Myocyte (in vitro differentiated cells): ENCODE data around the gene NID2. TPM values are rescaled to one million over a fixed set of nuclear protein-coding genes. Genes with fewer than 3 reads are reported as not detected.
A peak's percentile ranks its signal among the peaks of the same experiment; 100 is the strongest.

Experiments
- DNase-seq: peaks from one replicate; pipeline ENCODE4 v3.0.0-alpha.2; 2012; ENCODE audit warnings: low read depth
- total RNA-seq: library from RNA; depleted of rRNA; stranded (reverse); fragments of >200 nt; gene quantifications from 2 replicates; pipeline ENCODE4 v1.2.3, GENCODE V29; 2014

Gene NID2
- total RNA-seq, 1 donor from 2014 or later = 29.7 TPM

DNA sequence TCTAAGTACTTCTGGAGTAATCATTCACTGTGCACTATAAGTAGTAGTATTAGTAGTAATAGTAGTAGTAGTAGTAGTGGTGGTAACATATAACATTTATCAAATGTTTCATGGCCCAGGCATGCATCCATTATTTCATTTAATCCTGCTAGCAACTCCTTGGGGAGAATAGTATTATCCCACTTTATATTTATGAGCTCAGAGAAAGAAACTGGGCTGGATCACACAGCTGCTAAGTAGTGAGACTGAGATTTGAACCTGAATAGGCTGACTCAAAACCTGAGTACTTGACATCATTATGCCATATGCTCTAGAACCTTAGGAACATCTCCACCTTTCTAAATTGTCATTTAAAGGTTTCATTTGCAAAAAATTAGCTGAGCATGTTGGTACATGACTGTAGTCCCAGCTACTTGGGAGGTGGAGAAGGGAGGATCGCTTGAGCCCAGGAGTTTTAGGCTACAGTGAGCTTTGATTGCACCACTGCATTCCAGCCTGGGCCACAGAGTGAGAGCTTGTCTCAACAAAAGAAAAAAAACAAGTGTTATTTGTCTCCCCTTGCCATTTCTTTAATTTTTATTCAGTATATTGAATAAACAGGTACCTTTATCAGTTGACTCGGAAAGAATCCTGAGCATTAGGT, 11.4 kb upstream of the NID2 start:
- DNase-seq = peak; percentile 56

DNA sequence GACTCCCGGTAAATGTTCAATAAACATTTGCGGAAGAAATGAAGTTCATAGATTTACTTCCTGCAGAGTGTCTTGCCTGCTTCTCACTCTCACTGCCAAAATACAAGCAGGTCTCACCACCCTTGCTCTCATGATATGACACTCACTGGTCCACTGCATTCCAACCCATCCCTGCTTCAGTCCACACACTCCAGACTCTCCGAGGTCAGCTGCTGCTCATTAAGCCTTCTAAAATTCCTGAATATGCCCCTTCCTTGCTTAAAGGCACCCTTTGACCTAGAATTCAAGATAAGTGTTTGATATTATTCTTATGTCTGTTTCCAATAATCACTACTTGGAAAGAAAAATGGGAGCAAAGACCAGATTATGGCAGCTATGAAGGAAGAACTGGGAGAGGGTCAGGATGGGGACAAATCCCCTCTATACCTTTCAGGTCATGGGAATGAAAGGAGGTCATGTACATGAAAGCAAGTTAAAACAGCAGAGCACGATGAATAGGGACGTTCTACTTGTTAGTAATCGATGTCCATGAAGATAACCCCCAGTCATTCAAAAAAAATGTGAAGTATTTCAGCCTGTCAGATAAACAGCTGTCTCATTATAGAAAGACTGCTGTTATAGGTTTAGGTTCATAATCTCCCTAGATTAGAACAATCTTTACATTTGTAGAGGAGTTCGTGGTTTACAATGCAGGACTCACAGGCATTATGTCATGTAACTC, 10.5 kb upstream of the NID2 start:
- DNase-seq = peak; percentile 53

DNA sequence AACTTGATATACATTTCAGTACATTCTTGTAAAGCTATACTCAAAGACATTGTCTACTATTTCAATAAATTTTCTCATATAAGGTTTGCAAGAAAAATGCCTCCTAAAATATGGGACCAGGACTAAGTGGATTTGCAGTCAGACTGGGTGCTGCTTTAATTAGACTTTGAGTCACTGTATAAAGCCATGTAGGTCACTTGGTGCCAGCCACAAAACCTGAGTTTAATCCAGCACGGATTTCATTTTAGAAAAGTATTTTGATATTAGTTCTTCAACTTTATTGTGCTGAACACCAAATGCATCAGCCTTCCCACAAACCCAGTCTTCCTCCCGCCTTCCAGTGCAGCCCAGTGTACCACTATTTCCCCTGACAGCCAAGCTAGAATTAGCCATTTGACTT, 9.9 kb upstream of the NID2 start:
- DNase-seq = peak; percentile 57

DNA sequence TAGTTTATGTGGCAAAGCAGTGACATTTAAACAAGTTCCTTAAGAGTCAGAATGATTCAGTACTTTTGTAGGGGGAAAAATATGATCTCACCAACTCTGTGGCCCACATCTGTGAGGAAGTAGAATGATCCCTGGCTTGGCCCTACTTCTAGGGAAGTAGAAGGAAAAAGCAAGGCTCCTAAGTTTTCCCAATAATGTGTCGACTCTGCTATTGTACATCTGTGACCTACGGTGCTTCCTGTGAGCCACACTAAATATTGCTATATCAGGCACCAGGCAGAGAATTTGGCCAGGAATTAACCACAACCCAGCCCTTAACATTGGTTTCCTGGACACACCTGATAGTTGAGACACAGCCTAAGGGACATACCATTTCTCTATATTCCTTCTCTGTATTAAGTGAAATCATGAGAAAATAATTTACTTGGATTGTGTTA, 9.3 kb upstream of the NID2 start:
- DNase-seq = no peak

DNA sequence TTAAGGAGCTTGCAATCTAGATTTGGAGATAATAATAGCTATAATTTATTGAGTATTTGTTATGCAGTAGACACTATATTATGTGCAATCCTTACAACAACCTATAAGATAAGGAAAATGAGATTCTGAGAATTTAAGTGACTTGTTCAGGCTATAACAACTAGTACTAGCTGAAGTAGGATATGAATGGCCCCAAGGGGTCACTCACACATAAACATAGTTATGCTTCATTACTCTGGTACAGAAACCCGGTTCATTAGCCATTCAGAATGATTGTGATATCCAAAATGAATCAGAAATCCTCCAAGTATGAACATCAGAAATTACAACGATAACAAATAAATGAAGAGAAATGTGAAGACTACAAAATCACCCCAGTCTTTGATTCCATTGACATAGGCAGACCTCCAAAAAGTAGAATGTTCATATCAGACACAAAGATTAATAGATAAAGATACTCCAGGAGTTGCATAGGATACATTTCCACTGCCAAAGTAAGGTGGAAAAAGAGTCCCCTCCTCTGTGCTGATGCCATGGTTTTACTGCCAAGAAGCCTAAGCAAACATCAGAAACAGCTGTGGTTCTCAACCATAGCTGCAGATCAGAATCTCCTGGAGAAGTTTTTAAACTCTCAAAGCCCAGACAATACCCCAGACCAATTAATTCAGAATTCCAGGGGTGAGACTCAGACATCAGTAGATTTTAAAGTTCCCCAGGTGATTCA, 8.6 kb upstream of the NID2 start:
- no peak for DNase-seq

DNA sequence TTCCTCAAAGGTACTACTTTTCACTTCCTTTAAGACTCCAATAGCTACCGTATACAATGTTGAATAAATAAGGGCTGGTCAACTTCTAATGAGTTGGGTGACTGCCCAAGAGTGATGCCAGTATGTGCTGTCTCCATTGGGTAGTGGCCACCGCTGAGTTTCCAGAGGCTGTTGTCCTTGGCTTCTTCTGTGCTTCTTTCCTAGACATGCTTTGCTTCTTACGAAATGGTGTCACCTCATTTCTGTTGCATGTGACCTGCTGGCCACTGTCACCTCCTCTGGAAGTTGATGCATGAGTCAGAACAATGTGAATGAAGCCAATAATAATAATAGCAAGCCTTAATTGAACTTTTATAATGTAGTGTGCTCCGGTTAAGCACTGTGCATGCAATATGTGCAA, 7.5 kb upstream of the NID2 start:
- no peak for DNase-seq

DNA sequence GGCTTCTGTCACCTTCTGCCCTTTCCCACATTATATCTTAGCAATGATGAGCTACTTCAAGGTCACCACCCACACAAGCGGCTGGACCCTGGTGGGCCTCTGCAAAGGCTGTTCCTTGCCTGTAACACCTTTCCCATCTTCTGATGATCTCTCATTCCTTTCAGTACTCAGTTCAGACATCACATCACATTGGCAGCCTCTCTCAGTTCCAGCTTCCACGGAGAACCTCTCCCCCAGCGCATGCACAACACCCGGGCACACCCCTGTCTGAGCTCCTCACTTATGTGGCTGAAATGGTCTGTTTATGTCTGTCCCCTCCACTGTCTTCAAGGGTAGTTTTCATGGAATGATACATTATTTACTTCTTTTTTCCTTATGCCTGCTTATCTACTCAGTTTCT, 6.5 kb upstream of the NID2 start:
- DNase-seq = no peak

DNA sequence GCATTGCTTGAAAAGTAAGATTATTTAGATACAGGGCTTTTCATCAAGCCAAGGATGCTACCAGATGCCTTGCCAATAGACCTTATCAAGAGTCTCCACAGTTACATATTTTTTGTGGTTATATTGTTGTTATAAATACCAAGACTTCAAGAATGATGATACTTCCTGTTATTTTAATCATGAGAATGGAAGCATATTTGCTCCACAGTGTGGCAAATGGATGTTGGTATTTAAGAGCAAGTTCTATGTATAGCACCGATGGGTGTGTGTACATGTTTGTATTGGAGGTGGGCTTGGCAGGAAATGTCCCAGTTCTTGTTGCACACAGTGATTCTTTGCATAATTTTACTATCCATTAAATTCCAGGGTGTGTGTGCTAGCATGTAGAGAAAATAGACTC, 4.4 kb upstream of the NID2 start:
- no peak for DNase-seq

DNA sequence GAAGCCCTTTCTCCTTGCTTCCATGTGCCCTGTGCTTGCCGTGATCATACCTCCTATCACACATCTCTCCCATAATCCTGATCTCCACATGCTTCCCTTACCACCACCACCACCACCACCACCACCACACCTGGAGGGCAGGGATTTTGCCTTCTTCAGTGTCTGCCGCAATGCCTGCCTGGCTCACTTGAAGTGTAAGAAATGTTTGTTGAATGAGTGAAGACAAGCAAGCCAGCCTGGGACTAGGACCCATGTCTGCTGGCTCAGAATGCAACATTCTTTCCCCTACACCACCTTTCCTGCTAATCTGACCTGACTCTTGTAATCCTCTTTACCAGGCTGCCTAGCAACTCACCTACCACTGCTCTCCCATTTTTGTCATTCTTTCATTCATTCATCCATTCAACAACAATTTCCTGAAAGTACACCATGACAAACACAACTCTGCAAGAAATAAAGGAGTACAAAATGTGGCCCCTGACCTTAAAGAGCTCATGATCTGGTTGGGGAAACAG, 3.5 kb upstream of the NID2 start:
- no peak for DNase-seq

DNA sequence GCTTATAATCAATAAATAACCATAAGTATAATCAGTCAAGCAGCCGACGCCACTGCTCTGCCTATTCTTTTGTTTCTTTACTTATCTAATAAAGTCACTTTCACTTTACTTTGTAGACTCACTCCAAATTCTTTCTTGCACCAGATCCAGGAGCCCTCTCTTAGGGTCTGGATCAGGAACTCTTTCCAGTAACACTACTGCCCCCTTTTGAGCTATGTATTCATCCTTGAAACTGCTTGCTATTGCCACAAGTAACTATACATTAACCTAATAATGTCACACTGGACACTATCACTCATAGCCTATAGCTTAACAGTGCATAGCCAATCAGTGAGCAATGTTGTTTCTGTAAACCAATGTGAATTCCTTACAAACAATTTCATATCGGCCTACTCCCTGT, 2.8 kb upstream of the NID2 start:
- no peak for DNase-seq

DNA sequence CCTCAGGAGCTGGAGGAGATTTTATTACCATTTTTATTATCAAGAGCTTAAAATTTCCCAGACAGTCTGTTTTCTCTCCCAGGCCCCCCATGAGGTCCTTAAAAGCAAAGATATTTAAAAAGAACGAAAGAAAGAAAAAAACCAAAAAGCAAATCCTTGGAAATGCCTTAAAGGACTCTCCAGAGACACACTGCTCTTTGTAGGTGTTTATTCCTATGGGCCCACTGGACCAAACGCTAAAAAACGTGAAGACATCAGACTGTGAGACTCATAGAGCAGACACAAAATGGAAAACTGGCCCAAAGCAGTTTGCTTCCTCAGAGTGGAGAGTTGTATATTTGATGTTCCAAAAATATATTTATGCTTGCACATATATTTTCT, 1.2 kb upstream of the NID2 start:
- no peak for DNase-seq

DNA sequence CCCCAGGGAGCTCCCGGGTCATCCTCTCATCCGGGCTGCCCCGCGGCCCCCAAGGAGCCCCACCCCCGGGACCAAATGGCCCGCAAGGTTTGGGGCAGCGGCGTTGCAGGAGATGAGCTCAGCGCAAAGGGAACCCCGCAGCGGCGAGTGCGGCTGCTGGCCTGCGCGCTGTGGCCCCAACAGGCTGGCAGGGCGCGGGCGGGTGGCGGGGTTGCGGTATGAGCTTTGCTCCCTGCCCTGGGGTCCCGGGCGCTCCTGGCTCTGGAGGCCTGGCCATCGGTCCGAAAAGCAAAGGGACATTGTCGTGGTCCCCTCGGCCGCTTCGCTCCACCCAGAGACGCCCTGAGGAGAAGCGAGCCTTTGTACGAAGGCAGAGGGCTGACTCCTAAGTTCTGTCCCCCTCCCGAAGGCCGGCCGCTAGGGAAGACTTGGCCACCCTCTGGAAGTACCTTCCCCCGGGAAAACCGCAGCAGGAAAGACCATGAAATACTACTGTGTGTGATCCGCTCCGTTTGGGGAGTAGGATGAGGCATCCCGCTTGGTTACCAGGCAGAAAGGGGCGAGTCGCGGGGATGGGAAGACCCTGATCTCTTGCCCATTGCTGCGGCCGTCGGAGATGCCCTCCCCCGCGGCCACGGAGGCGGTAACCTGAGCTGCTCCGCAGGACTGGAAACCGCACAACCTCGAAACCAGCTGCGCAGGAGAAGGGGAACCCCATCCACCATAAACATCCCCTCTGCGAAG, 620 bp upstream of the NID2 start:
- peak; percentile 70 for DNase-seq

DNA sequence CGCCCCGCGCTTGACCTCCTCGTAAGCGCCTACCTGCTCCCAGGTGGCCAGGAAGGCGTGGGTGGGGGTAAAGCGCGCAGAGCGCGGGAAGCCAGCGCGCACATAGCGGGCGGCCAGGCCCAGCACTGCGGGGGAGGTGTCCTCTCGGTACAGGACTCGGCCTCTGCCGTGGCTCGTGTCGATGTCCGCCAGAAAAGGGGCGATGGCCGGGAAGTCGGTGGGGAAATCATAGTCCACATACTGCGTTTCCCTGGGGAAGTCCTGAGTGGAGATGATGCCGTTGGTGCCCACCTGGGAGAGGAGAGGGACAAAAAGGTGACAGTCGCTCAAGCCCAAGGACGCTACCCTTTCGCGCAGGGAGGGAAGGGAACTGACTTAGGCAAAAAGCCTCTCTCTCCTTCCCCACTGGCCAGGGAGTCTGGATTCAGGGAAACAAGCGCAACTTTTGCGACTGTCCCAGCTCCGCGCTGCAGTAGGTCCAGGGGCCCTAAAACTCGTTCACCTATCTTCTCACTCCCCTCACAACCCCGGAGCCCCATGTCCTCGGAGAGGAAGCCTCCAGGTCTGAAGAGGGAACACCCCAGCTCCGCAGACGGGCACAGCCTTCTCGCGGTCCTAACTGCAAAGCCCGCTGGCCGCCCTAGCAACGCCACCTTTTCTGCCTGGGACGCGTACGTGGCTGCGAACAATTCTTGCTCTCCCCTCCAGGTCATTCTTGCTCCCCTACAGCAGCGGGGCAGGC, 815 bp downstream of the NID2 start:
- DNase-seq = no peak

DNA sequence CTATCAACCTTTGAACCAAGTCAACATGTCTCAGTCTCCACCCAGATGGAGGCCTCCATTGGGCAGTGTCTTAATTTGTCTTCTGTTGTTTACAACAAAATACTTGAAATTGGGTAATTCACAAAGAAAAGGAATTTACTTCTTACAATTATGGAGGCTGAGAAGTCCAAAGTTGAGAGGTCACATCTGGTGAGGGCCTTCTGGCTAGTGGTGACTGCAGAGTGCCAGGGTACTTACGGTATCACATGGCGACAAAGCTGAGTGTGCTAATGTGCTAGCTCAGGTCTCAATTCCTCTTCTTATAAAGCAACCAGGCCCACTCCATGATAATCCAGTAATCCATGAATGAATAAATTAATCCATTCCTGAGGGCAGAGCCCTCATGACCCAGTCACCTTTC, 4.7 kb downstream of the NID2 start:
- DNase-seq = no peak

DNA sequence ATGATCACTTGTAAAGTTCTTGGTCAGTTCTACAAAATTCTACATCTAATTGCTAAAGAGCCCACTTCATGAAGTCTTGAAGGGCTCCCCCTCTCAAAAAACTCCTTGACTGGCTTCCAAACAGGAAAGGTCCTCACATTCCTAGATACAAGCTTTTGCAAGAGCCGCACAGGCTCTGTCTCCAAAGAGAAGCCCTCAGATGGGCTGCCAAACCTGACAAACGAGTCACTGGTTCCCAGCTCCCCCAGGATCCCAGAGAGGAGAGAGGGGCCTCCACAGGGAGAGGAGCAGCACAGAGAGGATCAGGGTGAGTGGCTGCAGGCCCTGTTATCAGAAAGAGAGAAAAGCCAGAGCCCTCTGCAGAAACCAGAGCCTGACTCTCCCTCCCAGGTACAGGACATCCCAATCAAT, 5.8 kb downstream of the NID2 start:
- no peak for DNase-seq

DNA sequence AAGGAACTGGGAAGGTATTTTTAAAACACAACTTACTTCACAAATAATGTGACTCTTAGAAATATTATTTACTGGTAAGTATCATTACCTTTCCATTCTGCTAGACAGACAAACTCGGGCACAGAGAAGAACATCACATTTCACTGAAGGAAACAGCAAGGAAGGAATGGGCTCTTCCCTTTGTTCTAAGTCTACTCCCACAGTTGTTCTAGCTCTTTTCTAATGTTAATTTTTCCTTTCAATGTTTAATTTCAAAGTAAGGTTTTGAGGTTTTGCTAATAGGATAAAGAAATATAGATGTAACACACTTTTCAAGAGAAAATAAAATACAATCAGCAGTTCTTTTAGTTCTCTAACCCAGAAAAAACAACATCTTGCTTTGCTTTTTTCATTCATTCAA, 7.0 kb downstream of the NID2 start:
- no peak for DNase-seq

DNA sequence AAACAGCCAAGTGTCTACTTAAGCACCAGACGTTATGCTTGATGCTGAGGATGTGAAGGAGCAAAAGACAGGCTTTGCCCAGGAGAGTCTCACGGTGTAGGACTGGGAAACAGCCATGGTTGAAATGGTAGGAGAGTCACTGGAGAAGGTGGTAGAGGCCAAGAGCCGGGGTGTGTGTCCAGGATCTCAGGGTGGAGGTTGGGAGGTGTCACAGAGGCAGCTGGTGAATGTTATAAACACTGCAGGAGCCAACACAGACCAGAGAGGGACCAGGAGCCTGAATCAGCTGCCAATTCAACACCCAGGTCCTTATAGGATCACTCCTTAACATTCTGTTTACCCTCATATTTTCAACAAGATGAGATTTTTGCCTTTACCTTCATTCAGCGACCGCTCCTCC, 7.5 kb downstream of the NID2 start:
- no peak for DNase-seq

DNA sequence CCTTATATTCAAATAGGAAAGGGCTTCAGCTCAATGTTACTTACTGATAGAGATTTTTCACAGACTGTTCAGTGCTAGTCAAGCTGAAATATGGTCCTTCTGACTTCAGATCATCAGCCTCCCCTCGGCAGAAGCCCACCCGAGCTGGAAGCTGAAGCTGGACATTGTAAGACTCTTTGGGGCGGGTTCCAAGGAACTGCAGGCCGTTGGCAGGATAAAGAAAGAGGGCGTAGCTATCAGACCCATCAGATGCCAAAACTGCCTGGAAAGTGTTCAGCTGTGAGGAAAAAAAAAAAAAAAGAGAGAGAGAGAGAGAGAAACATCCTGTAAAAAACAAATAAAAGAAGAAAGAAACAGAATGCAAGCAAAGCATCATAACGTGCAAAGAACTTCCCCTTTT, 8.8 kb downstream of the NID2 start:
- no peak for DNase-seq

DNA sequence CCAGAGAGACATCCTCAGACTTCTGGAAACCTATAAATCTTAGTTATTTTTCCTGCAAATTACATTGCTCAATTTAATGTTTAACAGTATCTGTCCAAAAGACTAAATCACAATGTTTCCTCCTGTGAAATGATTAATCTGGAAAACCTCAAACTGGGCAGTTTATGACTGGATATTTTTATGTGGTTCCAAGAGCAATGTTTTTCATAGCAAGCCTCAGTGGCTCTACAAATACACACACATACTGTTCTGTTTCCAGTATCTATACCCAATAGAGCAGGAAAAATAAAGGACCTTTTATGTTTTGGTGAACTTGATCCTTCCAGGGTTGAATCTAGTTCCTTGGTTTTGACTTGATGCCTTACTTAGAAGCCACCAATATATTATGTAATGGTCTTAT, 9.2 kb downstream of the NID2 start:
- DNase-seq = no peak

DNA sequence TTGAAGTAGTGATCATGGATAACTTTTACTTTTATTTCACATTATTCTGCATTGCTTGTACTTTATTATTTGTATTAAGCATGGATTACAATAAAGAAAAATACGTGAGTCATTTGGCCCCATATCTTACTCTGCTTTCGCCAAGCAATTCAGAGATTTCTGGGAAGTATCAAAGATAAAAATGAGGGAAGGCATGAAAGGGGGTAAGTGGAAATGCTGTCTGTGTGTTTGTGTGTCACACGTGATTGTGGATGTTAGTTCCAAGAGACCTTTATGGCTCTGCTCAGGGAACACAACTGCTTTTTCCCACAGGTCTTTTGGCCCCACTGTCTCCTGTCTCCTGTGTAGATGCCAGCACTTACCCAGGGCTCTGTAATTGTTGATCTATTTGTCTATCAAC, 10.5 kb downstream of the NID2 start:
- no peak for DNase-seq

DNA sequence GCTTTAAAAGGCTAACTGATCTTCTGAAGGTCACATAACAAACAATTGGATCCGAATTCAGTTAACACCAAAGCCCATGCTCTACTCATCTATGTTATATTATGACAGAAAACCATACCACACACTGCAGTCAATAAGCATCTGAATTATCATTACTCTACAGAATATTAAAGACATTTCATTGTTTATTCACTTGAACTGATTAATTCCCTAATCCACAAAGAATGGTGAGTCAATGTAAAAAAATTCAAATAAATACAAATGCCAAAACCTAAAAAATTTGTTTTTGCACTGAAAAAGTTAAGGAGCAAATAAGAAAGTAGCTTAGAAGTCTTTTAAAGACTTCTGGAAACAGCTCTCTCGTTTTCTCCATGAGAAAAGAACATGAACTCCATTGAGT, 13.7 kb downstream of the NID2 start:
- no peak for DNase-seq
